ENCODE data around the gene EFHD2.

DNA sequence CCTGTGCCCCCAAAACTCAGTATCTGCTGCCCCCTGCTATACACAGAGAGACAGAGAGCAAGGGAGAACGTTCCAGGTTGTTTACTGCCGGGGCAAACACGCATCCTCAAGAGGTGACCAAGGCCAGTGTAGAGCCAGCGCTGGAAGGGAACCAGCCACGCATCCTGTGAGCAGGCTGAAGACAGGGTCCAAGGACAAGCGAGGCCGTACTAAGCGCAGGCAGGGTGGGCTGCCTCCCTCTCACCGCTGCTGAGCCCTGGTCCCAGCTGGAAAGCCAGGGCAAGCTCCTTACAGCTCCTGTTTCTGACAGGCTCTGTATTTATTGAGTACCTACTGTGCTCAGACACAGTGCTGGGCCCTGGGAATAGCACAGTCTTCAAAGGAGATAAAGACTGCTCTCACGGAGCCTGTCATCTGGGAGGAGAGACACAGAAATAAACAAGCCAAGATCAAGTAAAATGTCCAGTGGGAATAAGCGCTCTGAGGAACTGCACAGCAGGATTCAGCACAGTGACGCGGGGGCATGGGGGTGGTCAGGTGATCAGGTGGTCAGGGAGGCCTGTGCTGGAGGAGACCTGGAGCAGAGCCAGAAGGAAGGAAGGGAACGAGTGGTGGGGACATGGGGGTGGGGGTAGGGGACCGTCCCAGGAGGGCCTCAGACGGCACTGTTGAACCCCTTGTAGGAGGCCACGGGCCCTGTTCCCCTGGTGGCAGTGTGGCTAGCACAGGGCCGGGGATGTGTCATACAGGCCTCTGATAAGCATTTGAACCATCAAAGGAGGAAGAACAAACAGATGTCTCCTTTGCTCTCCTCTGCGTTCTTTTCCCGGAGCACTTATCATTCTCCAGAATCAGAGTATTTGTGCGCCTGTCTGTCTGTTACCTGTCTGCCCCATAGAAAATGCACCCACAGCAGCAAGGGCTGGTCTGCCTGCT, 37.8 kb upstream of the EFHD2 start:
- TF ChIP-seq, protein P1, sequence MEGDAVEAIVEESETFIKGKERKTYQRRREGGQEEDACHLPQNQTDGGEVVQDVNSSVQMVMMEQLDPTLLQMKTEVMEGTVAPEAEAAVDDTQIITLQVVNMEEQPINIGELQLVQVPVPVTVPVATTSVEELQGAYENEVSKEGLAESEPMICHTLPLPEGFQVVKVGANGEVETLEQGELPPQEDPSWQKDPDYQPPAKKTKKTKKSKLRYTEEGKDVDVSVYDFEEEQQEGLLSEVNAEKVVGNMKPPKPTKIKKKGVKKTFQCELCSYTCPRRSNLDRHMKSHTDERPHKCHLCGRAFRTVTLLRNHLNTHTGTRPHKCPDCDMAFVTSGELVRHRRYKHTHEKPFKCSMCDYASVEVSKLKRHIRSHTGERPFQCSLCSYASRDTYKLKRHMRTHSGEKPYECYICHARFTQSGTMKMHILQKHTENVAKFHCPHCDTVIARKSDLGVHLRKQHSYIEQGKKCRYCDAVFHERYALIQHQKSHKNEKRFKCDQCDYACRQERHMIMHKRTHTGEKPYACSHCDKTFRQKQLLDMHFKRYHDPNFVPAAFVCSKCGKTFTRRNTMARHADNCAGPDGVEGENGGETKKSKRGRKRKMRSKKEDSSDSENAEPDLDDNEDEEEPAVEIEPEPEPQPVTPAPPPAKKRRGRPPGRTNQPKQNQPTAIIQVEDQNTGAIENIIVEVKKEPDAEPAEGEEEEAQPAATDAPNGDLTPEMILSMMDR (IDR thresholded peaks at IDR 0.05; ENCODE audit: insufficient read depth, low read length), result no peak
- TF ChIP-seq POLR2AphosphoS5 (IDR thresholded peaks at IDR 0.05; ENCODE audit: low read depth) (no peak), GABPA (IDR thresholded peaks at IDR 0.05; ENCODE audit: low read depth) (no peak)
- TF ChIP-seq, protein P2, sequence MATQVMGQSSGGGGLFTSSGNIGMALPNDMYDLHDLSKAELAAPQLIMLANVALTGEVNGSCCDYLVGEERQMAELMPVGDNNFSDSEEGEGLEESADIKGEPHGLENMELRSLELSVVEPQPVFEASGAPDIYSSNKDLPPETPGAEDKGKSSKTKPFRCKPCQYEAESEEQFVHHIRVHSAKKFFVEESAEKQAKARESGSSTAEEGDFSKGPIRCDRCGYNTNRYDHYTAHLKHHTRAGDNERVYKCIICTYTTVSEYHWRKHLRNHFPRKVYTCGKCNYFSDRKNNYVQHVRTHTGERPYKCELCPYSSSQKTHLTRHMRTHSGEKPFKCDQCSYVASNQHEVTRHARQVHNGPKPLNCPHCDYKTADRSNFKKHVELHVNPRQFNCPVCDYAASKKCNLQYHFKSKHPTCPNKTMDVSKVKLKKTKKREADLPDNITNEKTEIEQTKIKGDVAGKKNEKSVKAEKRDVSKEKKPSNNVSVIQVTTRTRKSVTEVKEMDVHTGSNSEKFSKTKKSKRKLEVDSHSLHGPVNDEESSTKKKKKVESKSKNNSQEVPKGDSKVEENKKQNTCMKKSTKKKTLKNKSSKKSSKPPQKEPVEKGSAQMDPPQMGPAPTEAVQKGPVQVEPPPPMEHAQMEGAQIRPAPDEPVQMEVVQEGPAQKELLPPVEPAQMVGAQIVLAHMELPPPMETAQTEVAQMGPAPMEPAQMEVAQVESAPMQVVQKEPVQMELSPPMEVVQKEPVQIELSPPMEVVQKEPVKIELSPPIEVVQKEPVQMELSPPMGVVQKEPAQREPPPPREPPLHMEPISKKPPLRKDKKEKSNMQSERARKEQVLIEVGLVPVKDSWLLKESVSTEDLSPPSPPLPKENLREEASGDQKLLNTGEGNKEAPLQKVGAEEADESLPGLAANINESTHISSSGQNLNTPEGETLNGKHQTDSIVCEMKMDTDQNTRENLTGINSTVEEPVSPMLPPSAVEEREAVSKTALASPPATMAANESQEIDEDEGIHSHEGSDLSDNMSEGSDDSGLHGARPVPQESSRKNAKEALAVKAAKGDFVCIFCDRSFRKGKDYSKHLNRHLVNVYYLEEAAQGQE (IDR thresholded peaks at IDR 0.05; ENCODE audit: insufficient replicate concordance, low read depth), result no peak

Data from HL-60 (cell line).